Breast epithelium (tissue), 3 donors: ENCODE data around the gene FLACC1.

Experiments used
- CTCF ChIP-seq, 3 donors: fragments of 450-650 bp; IDR thresholded peaks; one replicate each; pipeline ENCODE4 v1.5.1; 2016 to 2017; ENCODE audit warnings: antibody characterized with exemption in 3 of 3, mild to moderate bottlenecking in 3 of 3, moderate library complexity in 3 of 3
- POLR2AphosphoS5 ChIP-seq, 3 donors: sonication (generic); formaldehyde crosslinking; IDR thresholded peaks; one replicate each; pipeline ENCODE4 v1.6.1; 2017; ENCODE audit warnings: antibody characterized with exemption in 3 of 3

GRCh38 chr2:201320257-201320656 lies 36.9 kb downstream of the FLACC1 start:
- TF ChIP-seq CTCF (IDR thresholded peaks at IDR 0.05) (no peak), POLR2AphosphoS5 (IDR thresholded peaks at IDR 0.05) (no peak)
